Vagina (tissue), 2 donors: Measurements from ENCODE around the gene CFAP61.

Source experiments
- POLR2A ChIP-seq, 2 donors: fragments of 450-650 bp; IDR thresholded peaks; one replicate each; pipeline ENCODE4 v1.6.1; 2017; ENCODE audit warnings: antibody characterized with exemption in 2 of 2, mild to moderate bottlenecking in 2 of 2, moderate library complexity in 2 of 2
- POLR2AphosphoS5 ChIP-seq, 2 donors: sonication (generic); formaldehyde crosslinking; IDR thresholded peaks; one replicate each; pipeline ENCODE4 v1.9.0; 2017; ENCODE audit warnings: antibody characterized with exemption in 2 of 2, mild to moderate bottlenecking in 2 of 2, low read depth in 1 of 2; ENCODE audit not compliant: insufficient read depth in 1 of 2
- TF ChIP-seq, protein P1 (sequence below), 3 experiments: fragments of 450-650 bp in 2 of 3; fragments of 200-600 bp in 1 of 3; sonication (generic) in 1 of 3; IDR thresholded peaks; one replicate each; pipeline ENCODE4 v1.5.1; 2017 to 2019; ENCODE audit warnings: antibody characterized with exemption in 3 of 3, mild to moderate bottlenecking in 2 of 3, moderate library complexity in 2 of 3

DNA sequence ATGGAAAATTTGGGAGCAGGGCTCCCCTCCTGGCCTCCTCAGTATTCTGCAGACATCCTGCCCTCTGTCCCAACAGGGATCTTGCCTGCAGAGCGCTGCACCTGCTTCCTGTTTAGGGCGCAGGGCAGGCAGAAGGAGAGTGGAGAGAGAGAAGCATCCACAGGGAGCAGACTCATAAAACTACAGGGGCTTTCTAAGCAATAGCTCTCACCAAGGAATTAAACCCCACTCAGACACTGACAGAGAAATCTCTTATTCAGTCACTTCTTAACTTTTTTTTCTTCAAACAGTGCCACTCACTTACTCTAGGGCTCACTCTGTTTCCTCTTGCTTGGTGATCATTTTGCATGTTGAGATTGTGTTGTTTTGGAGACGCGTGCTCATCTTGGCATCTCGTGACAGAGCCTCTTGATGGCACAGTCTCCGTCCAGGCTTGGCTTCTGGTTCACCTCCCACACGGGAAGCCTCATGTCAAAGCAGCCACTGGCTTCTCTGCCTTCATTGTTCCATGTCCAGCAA, 162.5 kb downstream of the CFAP61 start:
- TF ChIP-seq, protein P1, sequence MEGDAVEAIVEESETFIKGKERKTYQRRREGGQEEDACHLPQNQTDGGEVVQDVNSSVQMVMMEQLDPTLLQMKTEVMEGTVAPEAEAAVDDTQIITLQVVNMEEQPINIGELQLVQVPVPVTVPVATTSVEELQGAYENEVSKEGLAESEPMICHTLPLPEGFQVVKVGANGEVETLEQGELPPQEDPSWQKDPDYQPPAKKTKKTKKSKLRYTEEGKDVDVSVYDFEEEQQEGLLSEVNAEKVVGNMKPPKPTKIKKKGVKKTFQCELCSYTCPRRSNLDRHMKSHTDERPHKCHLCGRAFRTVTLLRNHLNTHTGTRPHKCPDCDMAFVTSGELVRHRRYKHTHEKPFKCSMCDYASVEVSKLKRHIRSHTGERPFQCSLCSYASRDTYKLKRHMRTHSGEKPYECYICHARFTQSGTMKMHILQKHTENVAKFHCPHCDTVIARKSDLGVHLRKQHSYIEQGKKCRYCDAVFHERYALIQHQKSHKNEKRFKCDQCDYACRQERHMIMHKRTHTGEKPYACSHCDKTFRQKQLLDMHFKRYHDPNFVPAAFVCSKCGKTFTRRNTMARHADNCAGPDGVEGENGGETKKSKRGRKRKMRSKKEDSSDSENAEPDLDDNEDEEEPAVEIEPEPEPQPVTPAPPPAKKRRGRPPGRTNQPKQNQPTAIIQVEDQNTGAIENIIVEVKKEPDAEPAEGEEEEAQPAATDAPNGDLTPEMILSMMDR (IDR thresholded peaks at IDR 0.05), result no peak
- TF ChIP-seq POLR2AphosphoS5 (IDR thresholded peaks at IDR 0.05; ENCODE audit: insufficient read depth in 1 of 2, low read depth in 1 of 2) (no peak), POLR2A (IDR thresholded peaks at IDR 0.05) (no peak)
